Colonic mucosa (tissue), 4 donors: ENCODE results near the gene CPNE9. TPM values are rescaled to one million over a fixed set of nuclear protein-coding genes. Genes with fewer than 3 reads are reported as not detected.

ENCODE experiments used
- DNase-seq: peaks from one replicate; pipeline ENCODE4 v3.0.0-alpha.2; 2020
- H3K27ac ChIP-seq: fragments of 200-600 bp; one replicate; pipeline ENCODE4 v1.8.0; 2021
- H3K27me3 ChIP-seq: fragments of 200-600 bp; one replicate; pipeline ENCODE4 v1.8.0; 2021
- H3K36me3 ChIP-seq: fragments of 200-600 bp; one replicate; pipeline ENCODE4 v1.8.0; 2021
- H3K4me1 ChIP-seq: fragments of 200-600 bp; one replicate; pipeline ENCODE4 v1.8.0; 2021; ENCODE audit warnings: mild to moderate bottlenecking
- H3K4me3 ChIP-seq: fragments of 200-600 bp; one replicate; pipeline ENCODE4 v1.8.0; 2021
- H3K9ac ChIP-seq, 2 donors: one replicate each; pipeline ENCODE4 v1.7.0; 2013; ENCODE audit warnings: control low read depth in 2 of 2, low read depth in 2 of 2, low read length in 2 of 2
- H3K9me3 ChIP-seq: fragments of 200-600 bp; one replicate; pipeline ENCODE4 v1.8.0; 2021
- intact Hi-C: fragments of 100-400 bp; cut with DNase I; formaldehyde crosslinking; loops from one replicate; pipeline ENCODE4 v1.14.1; 2022
- total RNA-seq, 2 donors: library from RNA; stranded (reverse); fragmentation: NEBNext Ultra II Directional in 1 of 2; extraction: Animal tissue kit (Norgen Biotek cat#: 25700) in 1 of 2; gene quantifications; one replicate each; pipeline ENCODE4 v1.2.1, GENCODE V29; 2021
- TF ChIP-seq, protein P1 (sequence below): fragments of 200-600 bp; IDR thresholded peaks from one replicate; pipeline ENCODE4 v1.8.0; 2022; ENCODE audit warnings: antibody characterized with exemption, mild to moderate bottlenecking
- donor health status: healthy.
- donor health status: DM: no; HTN: no; CAD: no.
- donor health status: DM: no; HTN: no; CAD: no.

Gene CPNE9
- total RNA-seq, 2 donors from 2014 or later, result not detected

DNA sequence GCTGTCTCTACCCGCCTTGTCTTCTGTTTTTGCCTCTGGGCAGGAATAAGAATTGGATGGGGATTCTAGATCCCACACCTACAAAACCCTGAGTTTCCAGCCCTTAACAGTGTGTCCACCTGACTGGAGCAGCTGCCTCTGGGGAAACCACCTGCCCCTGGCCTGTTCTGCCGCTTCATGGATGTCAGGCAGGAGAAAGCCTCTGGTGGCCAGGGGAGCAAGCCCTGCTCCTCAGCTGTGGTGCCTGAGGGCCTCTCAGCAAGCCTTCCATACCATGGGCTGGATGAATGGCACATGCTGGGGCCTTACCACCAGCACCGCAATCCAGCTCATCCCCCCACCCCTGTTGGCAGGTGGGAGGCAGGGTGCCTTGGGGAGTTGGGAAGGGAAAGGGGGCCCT lies 5.3 kb upstream of the CPNE9 start:
- Histone ChIP-seq H3K4me1 (no peaks in the 10 kb centered on the region), H3K27me3 (no peaks in the 10 kb centered on the region), H3K9me3 (no peaks in the 10 kb centered on the region), H3K9ac (no peak overlapping the region), H3K27ac (no peak overlapping the region), H3K36me3 (peaks cover 3% of the 10 kb centered on the region), H3K4me3 (no peak overlapping the region)
- no peak for DNase-seq
- intact Hi-C loops, result no loop called here
- TF ChIP-seq, protein P1, sequence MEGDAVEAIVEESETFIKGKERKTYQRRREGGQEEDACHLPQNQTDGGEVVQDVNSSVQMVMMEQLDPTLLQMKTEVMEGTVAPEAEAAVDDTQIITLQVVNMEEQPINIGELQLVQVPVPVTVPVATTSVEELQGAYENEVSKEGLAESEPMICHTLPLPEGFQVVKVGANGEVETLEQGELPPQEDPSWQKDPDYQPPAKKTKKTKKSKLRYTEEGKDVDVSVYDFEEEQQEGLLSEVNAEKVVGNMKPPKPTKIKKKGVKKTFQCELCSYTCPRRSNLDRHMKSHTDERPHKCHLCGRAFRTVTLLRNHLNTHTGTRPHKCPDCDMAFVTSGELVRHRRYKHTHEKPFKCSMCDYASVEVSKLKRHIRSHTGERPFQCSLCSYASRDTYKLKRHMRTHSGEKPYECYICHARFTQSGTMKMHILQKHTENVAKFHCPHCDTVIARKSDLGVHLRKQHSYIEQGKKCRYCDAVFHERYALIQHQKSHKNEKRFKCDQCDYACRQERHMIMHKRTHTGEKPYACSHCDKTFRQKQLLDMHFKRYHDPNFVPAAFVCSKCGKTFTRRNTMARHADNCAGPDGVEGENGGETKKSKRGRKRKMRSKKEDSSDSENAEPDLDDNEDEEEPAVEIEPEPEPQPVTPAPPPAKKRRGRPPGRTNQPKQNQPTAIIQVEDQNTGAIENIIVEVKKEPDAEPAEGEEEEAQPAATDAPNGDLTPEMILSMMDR, result no peak

- TF ChIP-seq, protein P1, result no peak
- H3K4me3 ChIP-seq, result no peak overlapping the region
- H3K36me3 ChIP-seq, result peaks cover 3% of the 10 kb centered on the region
- H3K27ac ChIP-seq, result no peak overlapping the region
- H3K9me3 ChIP-seq, result no peaks in the 10 kb centered on the region
- intact Hi-C loops, result no loop called here
- no peaks in the 10 kb centered on the region for H3K27me3 ChIP-seq
- DNase-seq, result no peak
- no peak overlapping the region for H3K9ac ChIP-seq
- peaks cover 3% of the 10 kb centered on the region for H3K4me1 ChIP-seq
Measured at GRCh38 chr3:9700536-9700935, 3.1 kb upstream of the CPNE9 start.

DNA sequence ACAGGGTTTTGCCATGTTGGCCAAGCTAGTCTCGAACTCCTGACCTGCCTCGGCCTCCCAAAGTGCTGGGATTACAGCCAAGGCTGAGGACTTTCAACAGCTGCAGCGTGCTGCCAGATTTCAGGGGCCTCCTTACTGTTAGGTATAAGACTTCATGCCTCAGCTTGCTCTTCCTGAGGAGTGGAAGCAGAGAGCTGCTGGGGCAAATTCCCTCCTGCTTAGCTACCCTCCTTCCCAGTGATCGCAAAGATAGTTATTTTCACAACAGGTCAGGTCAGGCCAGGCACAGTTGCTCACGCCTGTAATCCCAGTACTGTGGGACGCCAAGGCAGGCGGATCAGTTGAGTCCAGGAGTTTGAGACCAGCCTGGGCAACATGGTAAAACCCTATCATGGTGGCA lies 2.6 kb upstream of the CPNE9 start:
- Histone ChIP-seq H3K27ac (no peak overlapping the region), H3K4me3 (no peak overlapping the region), H3K4me1 (peaks cover 3% of the 10 kb centered on the region), H3K27me3 (no peaks in the 10 kb centered on the region), H3K9ac (no peak overlapping the region), H3K9me3 (no peaks in the 10 kb centered on the region), H3K36me3 (peaks cover 3% of the 10 kb centered on the region)
- intact Hi-C loops, result no loop called here
- TF ChIP-seq, protein P1, result no peak
- DNase-seq, result no peak

GRCh38 chr3:9701711-9702110 lies 1.9 kb upstream of the CPNE9 start:
- Histone ChIP-seq H3K36me3 (peaks cover 3% of the 10 kb centered on the region), H3K9ac (no peak overlapping the region), H3K27me3 (no peaks in the 10 kb centered on the region), H3K9me3 (no peaks in the 10 kb centered on the region), H3K27ac (no peak overlapping the region), H3K4me3 (no peak overlapping the region), H3K4me1 (peaks cover 3% of the 10 kb centered on the region)
- DNase-seq, result no peak
- intact Hi-C loops, result no loop called here
- TF ChIP-seq, protein P1, result no peak

DNA sequence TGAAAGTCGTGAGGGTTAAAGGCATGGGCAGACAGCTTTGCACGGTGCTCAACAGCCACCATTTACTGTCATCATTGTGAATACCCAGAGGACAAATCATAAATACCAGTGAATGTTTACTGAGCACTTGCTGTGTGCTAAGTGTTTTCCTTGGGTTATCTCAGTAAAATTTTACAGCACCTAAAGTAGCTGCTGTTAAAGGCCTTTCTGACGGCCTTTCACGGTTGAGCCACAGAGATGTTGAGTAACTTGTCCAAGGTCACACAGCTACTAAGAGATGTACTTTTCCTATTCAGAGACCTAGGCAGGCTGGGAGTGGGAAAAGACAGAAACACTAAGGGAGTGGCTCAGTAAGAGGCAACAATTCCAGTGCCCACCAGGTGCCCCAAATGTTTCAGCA lies 393 bp upstream of the CPNE9 start:
- Histone ChIP-seq H3K4me3 (no peak overlapping the region), H3K27me3 (no peaks in the 10 kb centered on the region), H3K4me1 (peaks cover 3% of the 10 kb centered on the region), H3K27ac (no peak overlapping the region), H3K9me3 (no peaks in the 10 kb centered on the region), H3K9ac (no peak overlapping the region), H3K36me3 (peaks cover 3% of the 10 kb centered on the region)
- TF ChIP-seq, protein P1, result no peak
- DNase-seq, result no peak
- intact Hi-C loops, result no loop called here
